ENCODE results near the gene ABCA3.

- TF ChIP-seq CTCF (IDR thresholded peaks at IDR 0.05; ENCODE audit: low read depth, low read length) (no peak), EZH2phosphoT487 (IDR thresholded peaks at IDR 0.05; ENCODE audit: low read depth) (no peak)
Measured at GRCh38 chr16:2328428-2328827, 12.1 kb downstream of the ABCA3 start.
